CD4-positive, alpha-beta T cell treated with Interleukin-10 for 1 hour (primary cell): ENCODE measurements around the gene C10orf53.
"Not testable (repeated sequence)": the region's sequence is repeated elsewhere in the genome, so short reads cannot be mapped to it uniquely, and the experiment has no call there.

Source experiments
- DNase-seq: peaks from one replicate; pipeline ENCODE4 v3.0.0-alpha.2; 2020

Gene C10orf53

DNA sequence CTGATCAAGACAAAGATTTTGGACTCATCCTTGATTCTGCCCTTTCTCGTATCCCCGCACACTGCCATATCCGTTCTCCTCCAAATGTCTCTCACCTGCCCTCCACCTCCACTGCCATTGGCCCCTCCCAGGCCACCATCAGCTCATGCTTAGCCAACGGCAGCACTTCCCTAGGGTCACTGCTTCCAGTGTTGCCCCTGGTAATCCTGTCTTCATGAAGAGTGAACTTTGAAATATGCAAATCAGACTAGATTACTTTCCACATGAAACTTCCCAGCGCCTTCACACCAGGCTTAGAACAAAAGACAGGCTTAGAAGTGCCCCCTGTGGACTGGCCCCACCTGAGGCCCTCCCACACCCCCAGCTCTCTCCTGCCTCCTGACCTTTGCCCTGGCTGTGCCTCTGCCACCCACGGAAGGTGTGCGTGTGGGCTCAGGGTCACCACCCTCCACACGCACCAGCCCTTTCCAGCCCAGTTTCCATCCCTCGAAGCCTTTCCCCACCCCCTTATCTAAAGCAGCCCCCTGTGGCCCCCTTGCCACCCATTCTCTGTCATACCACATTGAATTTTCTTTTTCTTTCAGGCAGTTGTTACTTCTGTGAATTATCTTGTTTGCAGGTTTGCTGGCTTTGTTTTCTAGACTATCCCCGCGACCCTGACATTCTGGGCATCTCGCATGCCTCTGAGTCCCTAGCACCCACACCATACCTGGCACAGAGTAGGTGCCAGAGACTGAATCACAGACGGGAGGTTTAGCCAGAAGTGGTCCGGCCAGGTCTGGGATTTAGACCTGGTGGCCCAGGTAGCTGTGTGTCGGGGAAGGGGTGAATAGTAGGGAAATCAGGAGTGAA lies 26.8 kb upstream of the C10orf53 start:
- no peak for DNase-seq

DNA sequence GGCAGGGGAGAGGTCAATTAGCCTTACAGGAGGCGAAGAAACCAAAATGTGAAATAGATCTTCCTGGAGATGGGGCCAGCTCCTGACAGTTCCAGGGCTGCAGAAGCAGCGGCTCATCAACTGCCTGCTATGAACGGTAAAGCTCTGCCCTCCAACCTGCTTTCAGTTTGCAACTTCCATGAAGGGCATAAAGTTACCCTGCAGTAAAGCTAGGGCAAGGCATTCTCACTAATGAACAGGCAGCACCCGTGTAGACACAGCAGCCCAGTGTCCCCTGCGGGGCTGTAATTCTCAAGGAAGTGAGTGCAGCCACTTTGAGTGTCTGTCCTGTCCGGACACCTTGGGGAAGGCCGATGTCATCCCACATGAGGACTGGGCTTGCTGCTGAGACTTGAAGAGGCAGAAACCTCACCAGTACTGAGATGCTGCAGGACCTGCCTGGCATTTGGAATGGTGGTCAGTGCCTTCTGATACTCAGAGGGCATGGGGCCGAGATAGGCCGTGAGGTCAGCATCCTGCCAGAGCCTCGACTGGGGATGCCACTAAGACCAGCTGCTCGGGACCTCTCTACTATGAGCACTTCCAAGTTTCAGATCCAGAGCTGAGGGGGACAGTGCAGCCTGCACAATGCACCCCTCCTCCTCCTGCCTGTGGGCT lies 26.1 kb upstream of the C10orf53 start:
- DNase-seq, result no peak

GRCh38 chr10:49654036-49654693 lies 25.3 kb upstream of the C10orf53 start:
- DNase-seq, result no peak

- no peak for DNase-seq
These were observed 24.4 kb upstream of the C10orf53 start for GRCh38 chr10:49655099-49655498.

DNA sequence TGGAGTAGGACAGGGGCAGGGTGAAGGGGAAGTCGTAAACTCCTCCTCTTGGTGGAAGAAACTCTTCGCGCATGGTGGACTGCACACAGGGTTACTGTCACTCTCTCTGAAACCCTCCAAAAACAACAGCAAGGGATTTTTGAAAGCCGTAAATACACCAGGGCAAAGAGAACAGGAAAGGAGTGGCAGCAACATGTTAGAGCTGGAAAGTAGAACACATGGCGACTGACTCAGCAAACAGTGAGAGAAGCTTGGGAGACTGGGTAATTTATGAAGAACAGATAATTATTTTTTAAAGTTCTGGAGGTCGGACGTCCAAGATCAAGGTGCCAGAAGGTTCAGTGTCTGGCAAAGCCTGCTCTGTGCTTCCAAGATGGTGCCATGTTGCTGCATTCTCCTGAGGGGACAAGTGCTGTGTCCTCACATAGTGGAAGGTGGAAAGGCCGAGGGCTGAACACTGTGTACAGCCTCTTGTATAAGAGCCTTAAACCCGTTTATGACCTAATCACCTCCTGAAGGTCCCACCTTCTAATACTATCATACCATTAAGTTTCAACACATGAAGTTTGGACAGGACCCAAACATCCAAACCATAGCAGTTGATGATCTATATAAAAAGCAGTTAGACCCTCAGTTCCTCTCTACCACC lies 22.5 kb upstream of the C10orf53 start:
- DNase-seq, result no peak

DNA sequence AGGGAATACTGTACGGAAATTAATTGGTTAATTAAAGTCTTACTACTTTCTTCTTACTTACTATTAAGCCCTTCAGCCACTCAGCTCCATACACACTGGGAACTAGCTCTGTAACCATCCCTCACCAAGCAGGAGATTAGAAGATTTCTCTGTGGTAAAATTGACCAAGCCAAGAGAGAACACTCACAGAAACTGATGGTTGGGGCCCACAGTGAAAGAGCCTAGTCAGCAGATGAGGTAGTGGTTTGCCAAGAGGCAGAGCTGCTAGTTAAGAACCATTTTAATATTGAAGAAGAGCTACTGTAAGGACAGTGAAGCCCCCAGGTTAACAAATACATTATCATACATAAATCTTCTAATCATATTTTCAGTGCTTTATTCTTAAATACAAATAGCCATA lies 21.8 kb upstream of the C10orf53 start:
- no peak for DNase-seq

DNA sequence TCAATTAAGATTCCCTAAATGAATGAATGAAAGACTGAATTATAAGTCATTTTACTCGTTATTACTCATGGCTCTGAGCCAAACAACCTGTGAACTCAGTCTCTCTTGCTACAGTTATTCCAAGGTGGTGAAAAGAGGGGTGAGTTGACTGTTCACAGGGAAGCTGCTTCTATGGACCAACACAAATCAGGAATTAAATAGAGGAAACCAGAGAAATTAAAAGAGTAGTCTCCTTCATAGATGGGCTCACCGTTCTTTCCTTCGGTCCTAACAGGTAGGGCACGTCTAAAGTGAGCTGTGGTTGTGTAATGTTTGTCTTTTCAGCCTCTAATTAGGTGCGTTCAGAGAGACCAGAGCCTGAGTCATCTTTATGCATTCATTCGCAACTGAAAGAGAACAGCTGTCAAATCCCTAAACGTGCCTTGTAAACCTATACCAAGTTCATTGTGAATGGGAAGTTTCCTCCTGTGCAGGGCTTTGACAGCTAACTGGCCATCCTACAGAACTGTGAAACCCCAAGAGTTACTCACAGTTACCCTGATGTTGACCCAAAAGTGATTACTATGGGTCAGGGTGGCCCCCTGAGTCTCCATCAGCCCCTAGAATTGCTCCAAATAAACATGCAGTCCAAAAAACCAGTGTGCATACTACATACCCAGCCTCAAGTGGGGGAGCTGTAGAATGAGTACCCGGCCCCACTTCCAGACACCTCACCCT lies 18.2 kb upstream of the C10orf53 start:
- no peak for DNase-seq

DNA sequence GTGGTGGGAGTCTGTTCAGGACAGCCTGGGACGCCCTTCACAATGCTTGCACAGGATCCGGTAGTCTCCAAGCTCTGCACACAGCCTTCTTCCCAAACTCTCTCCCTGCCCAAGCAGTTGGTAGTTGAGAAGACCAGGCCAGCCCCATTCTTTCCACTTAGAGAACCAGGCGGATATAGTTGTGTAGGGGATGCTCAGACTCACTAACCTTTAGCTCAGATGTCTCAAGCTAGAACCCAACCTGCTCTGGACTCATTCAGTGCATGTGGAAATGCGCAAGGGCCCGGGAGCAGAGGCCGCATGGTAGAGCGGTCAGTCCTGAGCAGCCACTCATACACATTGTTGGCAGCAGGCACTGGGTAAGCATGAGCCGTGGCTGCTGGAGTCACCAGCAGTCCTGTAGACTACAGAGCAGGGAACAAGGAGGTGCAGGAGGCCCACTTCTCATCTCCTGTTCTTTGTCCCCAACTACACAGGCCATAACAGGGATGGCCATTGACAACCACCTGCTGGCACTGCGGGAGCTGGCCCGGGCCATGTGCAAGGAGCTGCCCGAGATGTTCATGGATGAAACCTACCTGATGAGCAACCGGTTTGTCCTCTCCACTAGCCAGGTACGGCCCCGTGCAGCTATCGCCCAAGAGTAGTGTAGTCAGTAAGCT lies 17.2 kb upstream of the C10orf53 start:
- DNase-seq, result no peak

- no peak for DNase-seq
These were observed 15.9 kb upstream of the C10orf53 start for GRCh38 chr10:49663596-49663995.

- no peak for DNase-seq
These were observed 15.2 kb upstream of the C10orf53 start for GRCh38 chr10:49664006-49664841.

GRCh38 chr10:49664842-49665355 lies 14.6 kb upstream of the C10orf53 start:
- DNase-seq, result no peak

DNA sequence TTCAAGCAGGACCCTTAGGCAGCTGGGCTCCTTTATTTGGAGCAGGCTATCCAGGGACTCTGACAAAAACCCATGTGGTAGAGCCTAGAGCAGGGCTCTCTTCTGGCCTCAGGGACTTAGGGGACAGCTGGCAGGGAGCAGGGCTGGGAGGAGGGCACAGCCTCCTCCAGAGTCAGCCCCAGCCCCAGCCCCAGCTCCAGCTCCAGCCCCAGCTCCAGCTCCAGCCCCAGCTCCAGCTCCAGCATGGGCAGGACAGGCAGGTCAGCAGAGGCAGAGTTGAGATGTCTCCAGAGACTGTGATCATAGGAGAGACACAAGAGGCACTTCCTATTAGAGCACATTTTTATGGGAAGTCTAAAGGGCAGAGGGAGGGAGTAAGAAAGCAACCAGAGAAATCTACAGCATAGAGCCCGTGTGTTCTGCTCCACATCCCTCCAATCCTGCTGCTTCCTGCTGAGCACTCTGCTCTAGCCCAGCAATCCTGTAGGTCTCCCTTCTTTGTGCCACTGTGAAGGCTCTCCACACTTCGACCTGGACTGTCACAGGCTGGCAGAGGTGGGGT lies 13.3 kb upstream of the C10orf53 start:
- no peak for DNase-seq

DNA sequence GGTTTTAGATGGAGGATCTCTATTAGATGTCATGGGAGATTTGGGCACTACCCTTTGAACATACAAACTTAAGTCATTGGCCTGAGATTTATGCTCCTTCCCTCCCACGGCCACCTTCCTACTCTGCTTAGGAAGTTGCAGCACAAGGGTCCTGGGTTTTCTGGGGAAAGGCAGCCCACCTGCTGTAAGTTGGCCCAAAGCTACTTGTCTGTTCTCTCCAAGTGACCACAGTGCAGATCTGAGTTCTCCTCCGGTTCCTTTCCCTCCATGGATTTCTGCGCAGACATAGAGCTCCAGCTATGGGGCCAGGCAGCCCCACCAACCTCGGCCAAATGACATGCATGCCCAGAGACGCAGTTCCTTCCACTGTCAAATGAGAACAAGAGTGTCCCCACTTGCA lies 12.8 kb upstream of the C10orf53 start:
- DNase-seq, result no peak

DNA sequence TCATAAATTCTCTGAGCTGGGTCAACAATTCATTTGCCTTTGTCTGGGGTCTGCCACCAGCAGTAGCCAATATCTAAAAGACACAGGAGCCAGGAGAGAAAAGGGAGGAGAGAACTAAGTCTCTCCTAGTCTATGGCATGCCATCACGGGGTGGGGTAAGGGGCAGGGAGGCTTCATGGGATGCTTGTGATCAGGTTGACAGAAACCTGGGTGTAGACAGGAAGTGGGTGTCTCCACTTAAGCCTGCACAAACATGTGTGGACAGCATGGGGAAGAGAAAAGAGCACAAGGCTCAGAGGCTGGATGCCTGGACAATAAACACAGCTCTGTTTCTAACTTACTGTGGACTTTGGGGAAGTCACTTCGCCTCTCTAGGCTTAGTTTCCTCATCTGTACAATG lies 11.5 kb upstream of the C10orf53 start:
- no peak for DNase-seq

DNA sequence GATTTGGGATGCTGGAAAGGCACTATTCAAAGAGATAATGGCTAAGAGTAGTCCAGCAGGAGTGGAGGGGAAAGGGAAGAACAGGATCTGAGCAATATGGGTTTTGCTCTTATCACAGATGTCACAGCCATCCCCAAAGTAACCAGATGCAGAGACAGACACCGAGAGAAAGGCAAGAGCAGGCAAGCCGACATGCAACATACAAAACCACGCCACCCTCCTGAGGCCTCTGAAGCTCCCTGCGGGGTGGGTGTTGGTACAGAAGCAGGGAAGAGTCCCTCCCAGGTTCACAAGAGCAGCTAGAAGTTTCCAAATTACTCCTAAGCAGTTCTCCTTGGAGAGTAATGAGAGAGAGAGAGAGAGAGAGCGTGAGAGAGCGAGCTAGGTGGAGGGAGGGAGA lies 10.8 kb upstream of the C10orf53 start:
- DNase-seq, result no peak

GRCh38 chr10:49678827-49679479 lies 498 bp upstream of the C10orf53 start:
- DNase-seq, result no peak

DNA sequence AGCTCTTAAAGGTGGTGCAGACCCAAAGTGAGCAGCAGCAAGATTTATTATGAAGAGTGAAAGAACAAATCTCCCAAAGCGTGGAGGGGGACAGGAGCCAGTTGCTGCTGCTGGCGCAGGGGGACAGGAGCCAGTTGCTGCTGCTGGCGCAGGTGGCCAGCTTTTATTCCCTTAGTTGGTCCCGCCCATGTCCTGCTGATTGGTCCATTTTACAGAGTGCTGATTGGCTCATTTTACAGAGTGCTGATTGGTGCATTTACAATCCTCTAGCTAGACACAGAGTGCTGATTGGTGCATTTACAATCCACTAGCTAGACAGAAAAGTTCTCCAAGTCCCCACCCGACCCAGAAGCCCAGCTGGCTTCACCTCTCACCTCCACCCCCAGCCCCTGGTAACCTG lies 3.0 kb downstream of the C10orf53 start:
- DNase-seq, result not testable (repeated sequence)

GRCh38 chr10:49682879-49683278 lies 3.4 kb downstream of the C10orf53 start:
- DNase-seq, result no peak

DNA sequence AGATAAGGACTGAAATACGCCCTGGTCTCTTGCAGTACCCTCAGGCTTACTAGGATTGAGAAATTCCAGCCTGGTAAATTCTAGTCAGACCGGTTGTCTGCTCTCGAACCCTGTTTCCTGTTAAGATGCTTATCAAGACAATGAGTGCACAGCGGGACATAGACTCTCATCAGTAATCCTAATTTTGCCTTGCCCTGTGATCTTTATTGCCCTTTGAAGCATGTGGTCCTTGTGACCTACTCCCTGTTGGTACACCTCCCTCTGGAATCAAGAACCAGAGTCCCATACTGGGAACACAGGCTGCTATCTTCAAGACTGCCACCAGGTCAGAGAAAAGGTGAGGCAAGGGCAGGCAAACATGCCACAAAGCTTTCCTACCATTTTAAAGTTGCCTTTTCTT lies 7.2 kb downstream of the C10orf53 start:
- DNase-seq, result no peak

GRCh38 chr10:49688261-49688846 lies 8.9 kb downstream of the C10orf53 start:
- no peak for DNase-seq
